HepG2 (cell line): ENCODE data around the gene HECTD3. TPM values are rescaled to one million over a fixed set of nuclear protein-coding genes. Genes with fewer than 3 reads are reported as not detected.

Experiments
- ATRX ChIP-seq: sonication (generic); formaldehyde crosslinking; IDR thresholded peaks from 2 replicates; pipeline ENCODE4 v1.4.0; 2020; ENCODE audit warnings: missing genetic modification reagents, borderline replicate concordance
- CBX5 ChIP-seq: sonication (generic); formaldehyde crosslinking; IDR thresholded peaks from 2 replicates; pipeline ENCODE4 v1.4.0; 2020; ENCODE audit warnings: missing genetic modification reagents, borderline replicate concordance
- CREB3 ChIP-seq: sonication (generic); formaldehyde crosslinking; IDR thresholded peaks from 2 replicates; pipeline ENCODE4 v1.5.0; 2020; ENCODE audit warnings: missing genetic modification reagents
- DMAP1 ChIP-seq: IDR thresholded peaks from 2 replicates; pipeline ENCODE4 v1.6.1; 2016
- ELF1 ChIP-seq: sonication (generic); formaldehyde crosslinking; IDR thresholded peaks from 2 replicates; pipeline ENCODE4 v1.4.0; 2020; ENCODE audit warnings: missing genetic modification reagents
- EZH2 ChIP-seq: conservative IDR thresholded peaks from 2 replicates; pipeline ENCODE4 v1.6.1; 2012; ENCODE audit warnings: mild to moderate bottlenecking, low read depth, low read length, moderate library complexity
- FOSL1 ChIP-seq: sonication (generic); formaldehyde crosslinking; IDR thresholded peaks from 2 replicates; pipeline ENCODE4 v1.9.0; 2021; ENCODE audit warnings: missing genetic modification reagents, borderline replicate concordance
- FOXM1 ChIP-seq: sonication (generic); formaldehyde crosslinking; IDR thresholded peaks from 2 replicates; pipeline ENCODE4 v1.5.0; 2020; ENCODE audit warnings: missing genetic modification reagents
- GTF2F1 ChIP-seq: fragments of 150-350 bp; IDR thresholded peaks from 2 replicates; pipeline ENCODE4 v1.6.1; 2014; ENCODE audit warnings: low read length
- KAT2B ChIP-seq: fragments of 150-350 bp; IDR thresholded peaks from 2 replicates; pipeline ENCODE4 v1.6.1; 2014; ENCODE audit warnings: low read depth, low read length, borderline replicate concordance
- REL ChIP-seq: sonication (generic); formaldehyde crosslinking; conservative IDR thresholded peaks from 2 replicates; pipeline ENCODE4 v1.8.0; 2022; ENCODE audit warnings: mild to moderate bottlenecking, missing genetic modification reagents, moderate library complexity
- ZBTB10 ChIP-seq: sonication (generic); formaldehyde crosslinking; IDR thresholded peaks from 2 replicates; pipeline ENCODE4 v1.4.0; 2020; ENCODE audit warnings: missing genetic modification reagents, borderline replicate concordance
- ZFP90 ChIP-seq: sonication (generic); formaldehyde crosslinking; IDR thresholded peaks from 2 replicates; pipeline ENCODE4 v1.8.0; 2022; ENCODE audit warnings: missing genetic modification reagents, mild to moderate bottlenecking, inconsistent platforms, borderline replicate concordance
- ZNF256 ChIP-seq: sonication (generic); formaldehyde crosslinking; conservative IDR thresholded peaks from 2 replicates; pipeline ENCODE4 v1.4.0; 2020; ENCODE audit warnings: missing genetic modification reagents
- ZNF350 ChIP-seq: sonication (generic); formaldehyde crosslinking; IDR thresholded peaks from 2 replicates; pipeline ENCODE4 v1.4.0; 2020; ENCODE audit warnings: mild to moderate bottlenecking, low read depth, missing genetic modification reagents, borderline replicate concordance
- ZNF354B ChIP-seq: sonication (generic); formaldehyde crosslinking; IDR thresholded peaks from 2 replicates; pipeline ENCODE4 v1.8.0; 2022; ENCODE audit warnings: mild to moderate bottlenecking, missing genetic modification reagents
- ZNF546 ChIP-seq: sonication (generic); formaldehyde crosslinking; conservative IDR thresholded peaks from 2 replicates; pipeline ENCODE4 v1.8.1; 2023; ENCODE audit warnings: mild to moderate bottlenecking, missing genetic modification reagents
- ZNF580 ChIP-seq: IDR thresholded peaks from 2 replicates; pipeline ENCODE4 v1.6.1; 2016; ENCODE audit warnings: low read depth, borderline replicate concordance
- polyA plus RNA-seq, 8 experiments: library from polyadenylated mRNA; depleted of rRNA in 3 of 8; stranded (reverse) in 7 of 8; unstranded in 1 of 8; fragments of >200 nt; fragmentation: Illumina TruSeq in 4 of 8; extraction: Trizol in 4 of 8; gene quantifications; 2 replicates each; pipeline versions ENCODE4 v1.2.1 to v1.2.3, GENCODE V29; 2011 to 2016; ENCODE audit warnings: low read depth in 4 of 8, missing spikeins in 1 of 8, mixed read lengths in 1 of 8; ENCODE audit not compliant: insufficient read depth in 1 of 8
- total RNA-seq, 5 experiments: library from RNA; depleted of rRNA; stranded (reverse); fragments of >200 nt; fragmentation: Illumina TruSeq; extraction: Trizol; gene quantifications; 2 replicates each; pipeline ENCODE4 v1.2.3, GENCODE V29; 2016; ENCODE audit warnings: low read depth in 1 of 5
- TF ChIP-seq, protein P1 (sequence below): sonication (generic); formaldehyde crosslinking; IDR thresholded peaks from 2 replicates; pipeline ENCODE4 v1.5.1; 2020; ENCODE audit warnings: mild to moderate bottlenecking, missing genetic modification reagents

The HECTD3 gene
- total and polyA plus RNA-seq, 2 of the 13 experiments (the other 11 are each of a cell fraction or from before 2014, with no cell fraction given), result 18.6 to 24.5 TPM

DNA sequence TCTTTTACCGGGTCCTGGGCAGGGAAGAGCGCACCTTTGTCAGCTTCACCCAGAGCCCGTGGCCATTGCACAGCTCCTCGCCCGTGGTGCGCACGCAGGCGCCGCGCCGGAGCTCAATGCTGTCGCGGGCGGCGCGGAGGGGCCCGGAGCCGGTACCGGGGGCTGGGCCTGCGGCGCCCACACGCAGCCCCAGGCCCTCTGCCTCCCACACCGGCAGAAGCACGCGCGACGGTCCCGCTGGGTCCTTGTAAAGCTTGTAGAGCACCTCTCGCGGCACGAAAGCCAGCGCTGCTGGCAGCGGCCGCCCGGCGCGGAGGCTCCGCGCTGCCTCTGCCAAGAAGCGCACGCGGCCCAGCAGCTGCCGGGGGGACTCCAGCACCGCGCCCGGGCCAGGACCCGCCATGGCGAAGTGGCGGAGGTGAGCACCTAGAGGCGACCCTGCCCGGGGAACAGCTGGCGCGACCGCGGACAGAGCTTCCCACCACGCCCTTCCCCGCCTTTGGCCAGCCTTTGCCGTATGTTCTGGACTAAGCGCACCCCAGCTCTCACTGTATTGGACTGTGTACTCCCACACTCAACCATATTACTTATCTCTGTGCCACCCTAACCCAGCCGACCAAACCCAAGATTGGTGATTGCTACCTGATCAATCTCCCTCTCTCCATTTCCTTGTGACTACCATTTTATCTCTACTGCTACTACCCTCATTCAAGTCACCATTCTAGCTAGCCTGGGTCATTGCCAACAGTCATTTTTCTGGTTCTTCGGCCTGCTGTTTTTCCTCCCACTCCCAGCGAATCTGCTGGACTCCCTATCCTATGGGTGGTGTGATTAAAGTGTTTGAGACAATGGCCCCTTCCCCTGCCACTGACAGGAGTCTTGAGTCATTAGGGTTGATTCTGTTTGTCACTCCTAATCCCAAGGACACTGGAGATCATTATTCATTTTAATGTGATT lies at the start of gene HECTD3 (continued):
- TF ChIP-seq ZBTB10 (CRISPR knock-in tag), result no peak
- peak; percentile 42; the same call in 1 of the 2 replicates for TF ChIP-seq ZFP90 (CRISPR knock-in tag)
- no peak for TF ChIP-seq ZNF256 (CRISPR knock-in tag)
- TF ChIP-seq, protein P1, sequence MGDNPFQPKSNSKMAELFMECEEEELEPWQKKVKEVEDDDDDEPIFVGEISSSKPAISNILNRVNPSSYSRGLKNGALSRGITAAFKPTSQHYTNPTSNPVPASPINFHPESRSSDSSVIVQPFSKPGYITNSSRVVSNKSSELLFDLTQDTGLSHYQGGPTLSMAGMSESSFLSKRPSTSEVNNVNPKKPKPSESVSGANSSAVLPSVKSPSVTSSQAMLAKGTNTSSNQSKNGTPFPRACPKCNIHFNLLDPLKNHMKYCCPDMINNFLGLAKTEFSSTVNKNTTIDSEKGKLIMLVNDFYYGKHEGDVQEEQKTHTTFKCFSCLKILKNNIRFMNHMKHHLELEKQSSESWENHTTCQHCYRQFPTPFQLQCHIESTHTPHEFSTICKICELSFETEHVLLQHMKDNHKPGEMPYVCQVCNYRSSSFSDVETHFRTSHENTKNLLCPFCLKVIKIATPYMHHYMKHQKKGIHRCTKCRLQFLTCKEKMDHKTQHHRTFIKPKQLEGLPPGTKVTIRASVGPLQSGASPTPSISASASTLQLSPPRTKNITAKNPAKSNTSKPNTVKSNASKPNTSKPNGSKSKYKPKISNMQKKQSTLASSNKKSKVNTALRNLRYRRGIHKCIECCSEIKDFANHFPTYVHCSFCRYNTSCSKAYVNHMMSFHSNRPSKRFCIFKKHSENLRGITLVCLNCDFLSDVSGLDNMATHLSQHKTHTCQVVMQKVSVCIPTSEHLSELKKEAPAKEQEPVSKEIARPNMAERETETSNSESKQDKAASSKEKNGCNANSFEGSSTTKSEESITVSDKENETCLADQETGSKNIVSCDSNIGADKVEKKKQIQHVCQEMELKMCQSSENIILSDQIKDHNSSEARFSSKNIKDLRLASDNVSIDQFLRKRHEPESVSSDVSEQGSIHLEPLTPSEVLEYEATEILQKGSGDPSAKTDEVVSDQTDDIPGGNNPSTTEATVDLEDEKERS (CRISPR knock-in tag), result no peak
- no peak for TF ChIP-seq CBX5 (CRISPR knock-in tag)
- TF ChIP-seq KAT2B, result no peak
- no peak; the same call in 1 of the 2 replicates for TF ChIP-seq ZNF580 (CRISPR knock-in tag)
- no peak for TF ChIP-seq ZNF350 (CRISPR knock-in tag)
- TF ChIP-seq FOSL1 (CRISPR knock-in tag), result no peak
- TF ChIP-seq CREB3, result peak; percentile 68; the same call in 1 of the 2 replicates
- TF ChIP-seq ELF1 (CRISPR knock-in tag), result no peak
- no peak for TF ChIP-seq ZNF546
- no peak for TF ChIP-seq ZNF354B (CRISPR knock-in tag)
- no peak for TF ChIP-seq GTF2F1
- no peak for TF ChIP-seq FOXM1
- no peak for TF ChIP-seq REL (CRISPR knock-in tag)
- TF ChIP-seq ATRX (CRISPR knock-in tag), result no peak
- peak; percentile 17; the same call in 1 of the 2 replicates for TF ChIP-seq DMAP1 (CRISPR knock-in tag)
- no peak for TF ChIP-seq EZH2
